ENCODE data around the gene CCNA2.

Gene CCNA2

DNA sequence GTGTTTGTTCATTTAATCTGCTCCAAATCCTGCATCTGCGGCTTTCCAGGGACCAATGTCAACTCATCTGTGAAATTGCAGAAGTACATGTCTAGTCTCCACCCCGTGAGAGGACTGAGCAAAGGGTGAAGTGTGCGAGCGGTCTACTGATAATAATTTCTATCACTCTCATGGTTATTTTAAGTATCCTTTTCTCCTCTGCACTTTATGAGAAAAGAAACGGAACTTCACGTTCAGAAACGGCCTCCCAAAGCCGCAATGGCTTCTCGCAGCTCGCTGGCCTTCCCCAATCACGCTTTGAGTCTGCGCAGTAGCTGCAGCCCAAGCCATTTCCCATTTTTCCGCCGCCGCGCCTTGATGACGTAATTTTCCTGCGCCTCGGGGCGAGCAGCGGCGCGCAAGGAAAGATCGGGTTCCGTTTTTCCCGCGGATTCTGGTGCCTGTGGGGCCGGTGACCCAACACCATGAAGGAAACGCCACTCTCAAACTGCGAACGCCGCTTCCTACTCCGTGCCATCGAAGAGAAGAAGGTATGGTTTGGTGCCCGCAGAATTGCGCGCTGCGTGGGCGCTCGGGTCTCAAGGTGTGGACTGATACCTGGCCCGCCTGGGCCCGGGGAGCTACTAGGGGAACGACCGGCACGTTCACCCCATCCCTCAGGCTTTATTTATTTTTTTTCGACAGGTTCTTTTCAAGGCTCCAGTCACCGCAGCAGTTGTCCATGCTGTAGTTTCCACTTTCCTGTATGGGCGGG, 22.5 kb downstream of the CCNA2 start, which contains the start of gene EXOSC9:
TSS of gene EXOSC9 (plus strand) at position 363 of the 754 bp plus-strand sequence. CDS start at position 465, 102 bp downstream.
- DNase-seq: peak; percentile 93

DNA sequence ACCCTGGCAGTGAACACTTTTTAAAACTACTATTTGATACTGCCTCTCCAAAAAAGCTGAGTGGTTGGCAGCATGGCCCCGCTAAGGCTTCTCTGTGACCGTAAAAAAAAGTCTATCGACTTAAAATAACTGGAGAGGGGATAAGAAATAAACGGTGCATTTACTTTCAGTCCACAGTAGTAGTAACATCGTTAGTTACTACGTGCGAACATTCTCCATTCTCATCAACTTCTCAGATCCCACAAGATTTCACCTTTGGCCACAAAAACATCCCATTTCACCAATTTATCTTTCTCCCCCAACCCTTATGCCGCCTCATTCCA, 23.1 kb downstream of the CCNA2 start:
- DNase-seq: no peak

GRCh38 chr4:121799867-121800501, 23.7 kb downstream of the CCNA2 start:
- DNase-seq: no peak

DNA sequence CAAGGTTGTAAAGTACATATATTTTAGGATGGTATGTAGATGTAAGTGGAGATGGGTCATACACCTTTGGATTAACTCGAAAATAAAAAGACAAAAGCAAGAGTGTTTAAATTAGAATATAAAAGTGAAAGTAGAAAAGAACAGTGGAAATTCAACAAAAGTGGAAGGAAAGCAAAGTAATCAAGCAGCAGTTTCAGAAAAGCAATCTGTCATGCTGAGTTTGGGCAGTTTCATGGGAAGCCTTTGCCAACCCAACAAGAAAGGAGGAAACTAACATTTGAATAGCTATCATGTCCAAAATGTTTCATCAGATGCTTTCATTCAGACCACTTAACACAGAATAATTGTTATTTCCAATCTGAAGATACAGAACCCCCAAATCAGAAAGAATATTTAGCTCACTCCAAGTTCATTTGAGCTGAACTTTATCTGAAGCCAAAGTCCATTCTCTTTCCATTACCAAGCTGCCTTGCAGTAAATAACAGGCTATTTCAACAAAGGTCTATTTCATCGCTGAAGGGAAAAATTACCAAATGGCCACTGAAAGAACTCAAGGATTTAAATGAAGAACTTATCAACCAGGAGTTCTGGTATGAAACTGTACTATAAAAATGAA, 24.4 kb downstream of the CCNA2 start:
- DNase-seq: no peak

- DNase-seq: no peak
These were observed 27.4 kb downstream of the CCNA2 start for GRCh38 chr4:121796283-121796682.

GRCh38 chr4:121794505-121795188, 29.0 kb downstream of the CCNA2 start:
- no peak for DNase-seq

GRCh38 chr4:121792966-121793365, 30.7 kb downstream of the CCNA2 start:
- no peak for DNase-seq

GRCh38 chr4:121791481-121791880, 32.2 kb downstream of the CCNA2 start:
- no peak for DNase-seq

DNA sequence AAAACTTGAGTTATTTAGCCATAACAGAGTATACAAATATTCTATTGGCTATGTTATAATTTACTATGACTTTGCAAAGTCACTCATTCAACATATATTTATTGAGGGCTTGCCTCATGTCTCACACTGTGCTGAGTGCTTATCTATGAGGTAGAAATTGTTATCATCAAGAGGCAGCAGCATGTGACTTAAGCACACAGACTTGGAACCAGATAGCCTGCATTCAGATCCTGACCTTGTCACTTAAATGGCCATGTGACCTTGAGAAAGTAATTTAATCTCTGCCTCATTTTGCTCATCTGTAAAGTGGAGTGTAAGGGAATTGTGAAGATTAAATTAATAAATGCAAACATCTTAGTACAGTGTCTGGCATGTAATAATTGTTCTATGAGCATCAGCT, 32.7 kb downstream of the CCNA2 start:
- peak; percentile 45 for DNase-seq

DNA sequence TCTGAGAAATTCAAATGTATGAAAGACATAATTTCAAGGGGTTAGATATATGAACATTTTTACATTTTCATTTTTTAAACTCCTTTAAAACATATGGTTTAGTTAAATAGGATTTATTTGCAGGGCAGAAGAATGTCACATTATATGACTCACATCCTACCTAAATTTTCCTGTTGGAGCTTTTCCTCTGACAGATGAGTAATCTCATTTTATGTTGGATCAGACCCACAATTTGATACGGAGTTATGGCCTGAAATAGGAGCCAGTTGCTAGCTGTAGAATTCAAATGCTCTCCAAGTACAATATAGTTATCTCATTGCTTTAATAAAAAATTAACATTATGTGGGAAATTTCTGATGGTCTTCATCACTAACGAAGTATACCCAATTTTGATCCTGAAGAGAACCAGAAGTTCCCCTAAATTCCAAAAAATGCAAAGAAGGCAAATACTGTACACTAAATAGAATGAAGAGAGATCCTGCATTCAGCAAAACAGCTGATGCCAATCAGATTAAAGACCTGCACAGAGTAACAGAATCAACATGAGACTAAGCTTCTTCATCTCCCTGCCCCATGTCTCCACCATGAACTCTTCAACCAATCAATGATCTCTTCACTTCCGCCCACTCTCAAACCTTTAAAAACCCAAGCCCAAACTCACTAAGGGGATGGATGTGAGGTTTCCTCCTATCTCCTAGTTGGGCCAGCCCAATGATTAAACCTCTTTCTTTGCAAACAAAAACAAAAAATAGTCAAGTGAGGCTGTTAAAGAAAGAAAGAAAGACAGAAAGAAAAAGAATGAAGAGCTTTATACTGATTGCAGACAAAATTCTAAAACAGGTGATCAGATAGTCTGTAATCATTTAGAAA, 33.5 kb downstream of the CCNA2 start:
- DNase-seq: no peak

- no peak for DNase-seq
These were observed 34.2 kb downstream of the CCNA2 start for GRCh38 chr4:121789455-121789854.

GRCh38 chr4:121788896-121789295, 34.8 kb downstream of the CCNA2 start:
- no peak for DNase-seq

DNA sequence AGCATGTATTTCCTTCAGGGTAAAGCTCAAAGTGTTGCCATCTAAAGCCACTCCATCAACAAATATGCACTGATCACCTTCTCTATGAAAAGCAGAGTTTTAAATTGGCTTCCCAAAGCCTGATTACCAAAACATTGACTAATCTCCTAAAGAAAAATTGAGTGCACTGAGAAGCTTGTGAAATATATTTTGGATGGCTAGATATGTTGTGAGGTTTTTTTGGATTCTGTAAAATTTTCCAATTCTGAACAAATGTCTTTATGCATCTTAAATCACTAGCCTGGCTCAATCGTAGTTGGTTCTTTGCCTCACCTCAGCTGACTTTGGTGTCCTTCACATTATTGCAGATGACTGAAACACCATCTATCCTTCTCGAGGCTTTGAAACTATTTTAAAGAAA, 37.5 kb downstream of the CCNA2 start:
- no peak for DNase-seq

DNA sequence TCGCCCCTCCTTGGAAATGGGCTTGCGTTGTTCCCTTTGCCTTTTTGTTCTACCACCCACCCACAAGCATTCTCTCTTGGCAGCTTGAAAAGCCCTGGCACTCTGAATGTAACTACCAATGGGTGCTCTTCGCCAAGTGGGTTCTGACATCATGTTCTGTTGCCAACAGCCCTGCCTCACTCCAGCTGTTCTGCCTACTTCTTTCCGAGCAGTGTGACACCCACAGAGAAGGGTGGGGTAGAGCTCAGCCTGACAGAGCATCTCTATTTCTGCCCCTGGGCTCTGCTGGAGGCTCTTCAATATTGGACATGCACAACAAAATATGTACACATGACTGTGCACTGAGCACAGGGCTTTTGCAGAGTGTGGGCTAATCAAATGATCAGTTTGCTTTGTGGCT, 38.2 kb downstream of the CCNA2 start:
- DNase-seq: no peak

DNA sequence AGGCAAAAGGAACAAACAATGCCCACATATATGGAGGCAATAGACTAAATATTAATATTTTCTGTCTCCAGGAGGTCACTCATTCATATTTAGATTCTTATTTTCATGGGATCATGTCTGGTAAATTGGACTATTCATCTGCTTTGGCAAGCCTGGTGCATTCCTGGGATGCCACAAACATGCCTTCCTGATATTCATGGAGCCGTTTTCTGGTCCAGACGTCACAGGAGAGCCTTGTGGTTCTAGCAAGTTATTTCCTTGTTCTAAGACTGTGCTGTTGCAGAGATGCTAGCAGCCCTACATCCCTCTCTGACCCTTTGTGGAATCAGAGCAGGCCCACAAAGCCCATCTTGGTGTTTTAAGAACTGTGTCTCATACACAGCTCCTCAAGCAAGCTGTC, 38.7 kb downstream of the CCNA2 start:
- DNase-seq: no peak

- no peak for DNase-seq
These were observed 39.3 kb downstream of the CCNA2 start for GRCh38 chr4:121784401-121784800.

DNA sequence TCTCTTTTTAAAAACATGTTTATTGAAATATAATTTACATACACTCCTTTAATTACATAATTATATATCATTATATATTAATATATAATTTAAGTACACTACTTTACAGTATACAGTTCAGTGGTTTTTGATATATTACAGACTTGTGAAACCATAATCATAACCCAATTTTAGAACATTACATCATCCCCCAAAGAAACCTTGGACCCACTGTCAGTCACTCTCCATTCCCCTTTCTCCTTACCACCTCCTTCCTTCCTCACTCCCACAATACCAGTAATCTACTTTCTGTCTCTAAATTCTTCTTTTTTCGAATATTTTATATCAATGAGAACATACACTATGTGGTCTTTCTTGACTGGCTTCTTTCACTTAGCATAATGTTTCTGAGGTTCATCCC, 40.5 kb downstream of the CCNA2 start:
- DNase-seq: no peak

- no peak for DNase-seq
These were observed 44.6 kb downstream of the CCNA2 start for GRCh38 chr4:121778991-121779628.

- peak; percentile 44 for DNase-seq
These were observed 46.1 kb downstream of the CCNA2 start for GRCh38 chr4:121777625-121778024.

- no peak for DNase-seq
These were observed 46.9 kb downstream of the CCNA2 start for GRCh38 chr4:121776610-121777401.

DNA sequence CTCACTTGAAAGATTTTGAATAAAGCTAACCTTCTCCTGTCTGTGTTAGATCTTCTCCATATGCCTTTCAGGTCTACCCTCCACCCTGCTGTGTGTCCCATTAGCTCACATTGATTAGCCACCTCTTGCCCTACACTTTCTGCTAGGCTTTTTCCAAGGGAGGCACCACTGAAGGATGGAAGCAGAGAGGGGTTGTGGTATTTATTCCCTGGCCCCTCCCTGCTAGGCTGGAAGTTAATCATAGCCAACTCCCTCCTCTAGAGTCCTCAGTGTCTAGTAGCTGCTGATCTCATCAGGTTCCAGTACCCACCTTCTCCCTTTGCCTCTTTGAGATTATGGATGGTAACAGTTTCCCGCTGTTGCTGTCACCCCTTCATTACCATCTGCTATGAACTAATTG, 49.8 kb downstream of the CCNA2 start:
- DNase-seq: no peak
